ENCODE results near the gene MBNL1. TPM values are rescaled to one million over a fixed set of nuclear protein-coding genes. Genes with fewer than 3 reads are reported as not detected.

The MBNL1 gene
- total and polyA plus RNA-seq, 2 of the 4 experiments (the other 2 are of a cell fraction) = 127 to 664 TPM

- POLR2A ChIA-PET (ENCODE audit: unreplicated experiment) = no interaction called here
- H3K23ac ChIP-seq (ENCODE audit: low read depth, low read length) = peak overlapping the region; percentile 72; the same call in 1 of the 2 replicates
- peaks cover 51% of the 10 kb centered on the region for H4K20me1 ChIP-seq (ENCODE audit: insufficient read depth, low read length)
- CTCF ChIA-PET = no interaction called here
- H3K4me3 ChIP-seq (ENCODE audit: insufficient read depth, low read depth, low read length) = peak overlapping the region; percentile 17; the same call in 1 of the 2 replicates
- ATAC-seq (ENCODE audit: low read depth) (no peak), DNase-seq (no peak)
- dilution Hi-C loops (cut with HindIII; ENCODE audit: low sequenced_read_pairs, unreplicated experiment) = no loop called here
- TF ChIP-seq POLR2A (IDR thresholded peaks at IDR 0.05; ENCODE audit: low read depth, low read length) (no peak), SMC3 (IDR thresholded peaks at IDR 0.05; ENCODE audit: low read depth, low read length) (no peak)
- TF ChIP-seq, protein P1, sequence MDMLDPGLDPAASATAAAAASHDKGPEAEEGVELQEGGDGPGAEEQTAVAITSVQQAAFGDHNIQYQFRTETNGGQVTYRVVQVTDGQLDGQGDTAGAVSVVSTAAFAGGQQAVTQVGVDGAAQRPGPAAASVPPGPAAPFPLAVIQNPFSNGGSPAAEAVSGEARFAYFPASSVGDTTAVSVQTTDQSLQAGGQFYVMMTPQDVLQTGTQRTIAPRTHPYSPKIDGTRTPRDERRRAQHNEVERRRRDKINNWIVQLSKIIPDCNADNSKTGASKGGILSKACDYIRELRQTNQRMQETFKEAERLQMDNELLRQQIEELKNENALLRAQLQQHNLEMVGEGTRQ (IDR thresholded peaks at IDR 0.05; ENCODE audit: low read depth, low read length) = no peak
- peak overlapping the region in 1 of 2 experiments; percentile 6; a peak in 1 of 4 replicates for H4K8ac ChIP-seq (ENCODE audit: low read depth in 2 of 2, low read length in 2 of 2)
- H3K4me2 ChIP-seq (ENCODE audit: low read depth, low read length) = peak overlapping the region; percentile 98
- no peak overlapping the region for H4K5ac ChIP-seq (ENCODE audit: low read depth, low read length)
- H3K27me3 ChIP-seq (ENCODE audit: control insufficient read depth, insufficient read depth, low read length) = no peaks in the 10 kb centered on the region
- no peak overlapping the region for H2AK5ac ChIP-seq (ENCODE audit: low read depth, low read length)
- H2BK20ac ChIP-seq (ENCODE audit: low read depth, low read length) = no peak overlapping the region
- 0 out of 2 replicates have a peak overlapping the region, but pooled peaks have one; percentile 16 for H2BK120ac ChIP-seq (ENCODE audit: low read depth, low read length)
- no peak overlapping the region for H2AFZ ChIP-seq (replicated peaks; ENCODE audit: low read length, poor library complexity)
- peaks cover 3% of the 10 kb centered on the region for H3K36me3 ChIP-seq (ENCODE audit: control insufficient read depth, insufficient read depth, low read length)
- H3K79me1 ChIP-seq (ENCODE audit: low read depth in 1 of 2, low read length in 2 of 2) = peaks cover 5 to 54% of the 10 kb centered on the region in 2 experiments; a peak in 2 of 4 replicates
- H3K4me1 ChIP-seq (ENCODE audit: control insufficient read depth, insufficient read depth, low read length) = peaks cover 13% of the 10 kb centered on the region
- WGBS, 2 experiments (ENCODE audit: extremely low coverage in 2 of 2, insufficient read length in 1 of 2) = 25% methylated on average over 4 of the region's 8 CpGs; no CpG with 5 or more reads in 1 of the 2 experiments
- H3K27ac ChIP-seq (ENCODE audit: insufficient read depth, low read length) = peak overlapping the region; percentile 75; the same call in 1 of the 2 replicates
- H3K4ac ChIP-seq (ENCODE audit: low read depth, low read length) = 0 out of 2 replicates have a peak overlapping the region, but pooled peaks have one; percentile 2
- in situ Hi-C loops (cut with MboI; ENCODE audit: low sequenced_read_pairs) = no loop called here
- H2BK5ac ChIP-seq (ENCODE audit: low read depth, low read length, poor library complexity, severe bottlenecking) = peak overlapping the region; percentile 80
- H2AK9ac ChIP-seq (replicated peaks; ENCODE audit: low read depth, low read length, poor library complexity) = no peak overlapping the region
- H3K18ac ChIP-seq (ENCODE audit: low read depth, low read length) = peak overlapping the region; percentile 37; the same call in 1 of the 2 replicates
- no TSS peak for BruUV-seq (replicated peaks)
- H3K56ac ChIP-seq (ENCODE audit: extremely low read depth, insufficient read depth, low read length) = no peak overlapping the region
- H3K9ac ChIP-seq (ENCODE audit: low read depth, low read length) = no peak overlapping the region
- H2BK15ac ChIP-seq (ENCODE audit: low read depth, low read length) = no peak overlapping the region
- peaks cover 12% of the 10 kb centered on the region for H3K9me1 ChIP-seq (ENCODE audit: insufficient read depth, low read length)
- no peak overlapping the region for H4K91ac ChIP-seq (ENCODE audit: insufficient read depth, low read depth, low read length)
- no peak overlapping the region for H3K14ac ChIP-seq (replicated peaks; ENCODE audit: low read depth, low read length)
- H3K9me3 ChIP-seq (ENCODE audit: control insufficient read depth, insufficient read depth, low read length) = no peaks in the 10 kb centered on the region
- intact Hi-C loops (cut with micrococcal nuclease) = loop anchor here (10.0 kb wide), 1 partner anchor 145 kb away; no protein-coding TSS in a partner anchor
Measured at GRCh38 chr3:152300029-152300731, 31.5 kb downstream of the MBNL1 start.
